ENCODE data around the gene LAMC3.

The LAMC3 gene

GRCh38 chr9:131116281-131117120, 107.5 kb downstream of the LAMC3 start:
- DNase-seq (ENCODE audit: low spot score): no peak
- TF ChIP-seq CTCF (IDR thresholded peaks at IDR 0.05; ENCODE audit: extremely low read depth, missing control alignments): no peak

GRCh38 chr9:131117121-131117761, 108.3 kb downstream of the LAMC3 start:
- DNase-seq (ENCODE audit: low spot score): no peak

GRCh38 chr9:131117762-131118145, 108.8 kb downstream of the LAMC3 start:
- no peak for TF ChIP-seq CTCF (IDR thresholded peaks at IDR 0.05; ENCODE audit: extremely low read depth, missing control alignments)
- no peak for DNase-seq (ENCODE audit: low spot score)

More at GRCh38 chr9:131117121-131117761, 108.3 kb downstream of the LAMC3 start:
- no peak for TF ChIP-seq CTCF (IDR thresholded peaks at IDR 0.05; ENCODE audit: extremely low read depth, missing control alignments)

GRCh38 chr9:131119600-131119999, 110.6 kb downstream of the LAMC3 start:
- no peak for TF ChIP-seq CTCF (IDR thresholded peaks at IDR 0.05; ENCODE audit: extremely low read depth, missing control alignments)
- DNase-seq (ENCODE audit: low spot score): no peak

- no peak for DNase-seq (ENCODE audit: low spot score)
- TF ChIP-seq CTCF (IDR thresholded peaks at IDR 0.05; ENCODE audit: extremely low read depth, missing control alignments): no peak
These were observed 111.8 kb downstream of the LAMC3 start for GRCh38 chr9:131120620-131121228.

- TF ChIP-seq CTCF (IDR thresholded peaks at IDR 0.05; ENCODE audit: extremely low read depth, missing control alignments): no peak
- DNase-seq (ENCODE audit: low spot score): no peak
These were observed 112.4 kb downstream of the LAMC3 start for GRCh38 chr9:131121346-131121745.

GRCh38 chr9:131122158-131122557, 113.2 kb downstream of the LAMC3 start:
- DNase-seq (ENCODE audit: low spot score): no peak
- TF ChIP-seq CTCF (IDR thresholded peaks at IDR 0.05; ENCODE audit: extremely low read depth, missing control alignments): no peak
